Central memory CD4-positive, alpha-beta T cell (primary cell): Measurements from ENCODE around the gene SGO2.
A peak's percentile ranks its signal among the peaks of the same experiment; 100 is the strongest.

Experiments used
- DNase-seq: peaks from one replicate; pipeline ENCODE4 v3.0.0; 2022
- total RNA-seq, 3 experiments: gene quantifications; one replicate each; lab custom pipeline; 2026; lab: John Stamatoyannopoulos, UW

SGO2 gene
- total RNA-seq: 2.7 to 17.1 (median 11.0) reads per million in 3 experiments

GRCh38 chr2:200525882-200526651 lies at the start of gene SGO2:
TSS of gene SGO2 (plus strand) at chr2:200526207. CDS start at chr2:200532976, 6,769 bp downstream.
- DNase-seq: peak; percentile 93

GRCh38 chr2:200476836-200477235 lies 49.2 kb upstream of the SGO2 start:
- no peak for DNase-seq

GRCh38 chr2:200477667-200478131 lies 48.3 kb upstream of the SGO2 start:
- no peak for DNase-seq

GRCh38 chr2:200479692-200480265 lies 46.2 kb upstream of the SGO2 start:
- no peak for DNase-seq

GRCh38 chr2:200482194-200482593 lies 43.8 kb upstream of the SGO2 start:
- no peak for DNase-seq

GRCh38 chr2:200483729-200484198 lies 42.2 kb upstream of the SGO2 start:
- DNase-seq: no peak

GRCh38 chr2:200484934-200485333 lies 41.1 kb upstream of the SGO2 start:
- DNase-seq: no peak

GRCh38 chr2:200486529-200486928 lies 39.5 kb upstream of the SGO2 start:
- no peak for DNase-seq

- DNase-seq: no peak
These were observed 37.8 kb upstream of the SGO2 start for GRCh38 chr2:200488169-200488568.

GRCh38 chr2:200490001-200490400 lies 36.0 kb upstream of the SGO2 start:
- no peak for DNase-seq

GRCh38 chr2:200492656-200493055 lies 33.4 kb upstream of the SGO2 start:
- DNase-seq: no peak

- DNase-seq: no peak
These were observed 32.0 kb upstream of the SGO2 start for GRCh38 chr2:200494048-200494447.

GRCh38 chr2:200496696-200497095 lies 29.3 kb upstream of the SGO2 start:
- no peak for DNase-seq

- no peak for DNase-seq
These were observed 27.4 kb upstream of the SGO2 start for GRCh38 chr2:200498402-200499162.

GRCh38 chr2:200502196-200502595 lies 23.8 kb upstream of the SGO2 start:
- no peak for DNase-seq

- DNase-seq: no peak
These were observed 19.3 kb upstream of the SGO2 start for GRCh38 chr2:200506679-200507078.

- no peak for DNase-seq
These were observed 18.8 kb upstream of the SGO2 start for GRCh38 chr2:200507179-200507578.

GRCh38 chr2:200509235-200509611 lies 16.8 kb upstream of the SGO2 start:
- DNase-seq: no peak

GRCh38 chr2:200509612-200510433 lies 16.2 kb upstream of the SGO2 start, which contains the start of gene KCTD18:
TSS of gene KCTD18 (minus strand) at chr2:200510068. CDS start at chr2:200507016, 3,052 bp downstream.
- DNase-seq: peak; percentile 85

GRCh38 chr2:200515155-200515554 lies 10.9 kb upstream of the SGO2 start:
- peak; percentile 9 for DNase-seq

GRCh38 chr2:200523158-200523557 lies 2.8 kb upstream of the SGO2 start:
- DNase-seq: no peak

GRCh38 chr2:200523604-200524003 lies 2.4 kb upstream of the SGO2 start:
- DNase-seq: no peak
